ENCODE measurements around the gene EP400.
A peak's percentile ranks its signal among the peaks of the same experiment; 100 is the strongest.

EP400 gene, protein sequence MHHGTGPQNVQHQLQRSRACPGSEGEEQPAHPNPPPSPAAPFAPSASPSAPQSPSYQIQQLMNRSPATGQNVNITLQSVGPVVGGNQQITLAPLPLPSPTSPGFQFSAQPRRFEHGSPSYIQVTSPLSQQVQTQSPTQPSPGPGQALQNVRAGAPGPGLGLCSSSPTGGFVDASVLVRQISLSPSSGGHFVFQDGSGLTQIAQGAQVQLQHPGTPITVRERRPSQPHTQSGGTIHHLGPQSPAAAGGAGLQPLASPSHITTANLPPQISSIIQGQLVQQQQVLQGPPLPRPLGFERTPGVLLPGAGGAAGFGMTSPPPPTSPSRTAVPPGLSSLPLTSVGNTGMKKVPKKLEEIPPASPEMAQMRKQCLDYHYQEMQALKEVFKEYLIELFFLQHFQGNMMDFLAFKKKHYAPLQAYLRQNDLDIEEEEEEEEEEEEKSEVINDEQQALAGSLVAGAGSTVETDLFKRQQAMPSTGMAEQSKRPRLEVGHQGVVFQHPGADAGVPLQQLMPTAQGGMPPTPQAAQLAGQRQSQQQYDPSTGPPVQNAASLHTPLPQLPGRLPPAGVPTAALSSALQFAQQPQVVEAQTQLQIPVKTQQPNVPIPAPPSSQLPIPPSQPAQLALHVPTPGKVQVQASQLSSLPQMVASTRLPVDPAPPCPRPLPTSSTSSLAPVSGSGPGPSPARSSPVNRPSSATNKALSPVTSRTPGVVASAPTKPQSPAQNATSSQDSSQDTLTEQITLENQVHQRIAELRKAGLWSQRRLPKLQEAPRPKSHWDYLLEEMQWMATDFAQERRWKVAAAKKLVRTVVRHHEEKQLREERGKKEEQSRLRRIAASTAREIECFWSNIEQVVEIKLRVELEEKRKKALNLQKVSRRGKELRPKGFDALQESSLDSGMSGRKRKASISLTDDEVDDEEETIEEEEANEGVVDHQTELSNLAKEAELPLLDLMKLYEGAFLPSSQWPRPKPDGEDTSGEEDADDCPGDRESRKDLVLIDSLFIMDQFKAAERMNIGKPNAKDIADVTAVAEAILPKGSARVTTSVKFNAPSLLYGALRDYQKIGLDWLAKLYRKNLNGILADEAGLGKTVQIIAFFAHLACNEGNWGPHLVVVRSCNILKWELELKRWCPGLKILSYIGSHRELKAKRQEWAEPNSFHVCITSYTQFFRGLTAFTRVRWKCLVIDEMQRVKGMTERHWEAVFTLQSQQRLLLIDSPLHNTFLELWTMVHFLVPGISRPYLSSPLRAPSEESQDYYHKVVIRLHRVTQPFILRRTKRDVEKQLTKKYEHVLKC (N-terminal part only)

DNA sequence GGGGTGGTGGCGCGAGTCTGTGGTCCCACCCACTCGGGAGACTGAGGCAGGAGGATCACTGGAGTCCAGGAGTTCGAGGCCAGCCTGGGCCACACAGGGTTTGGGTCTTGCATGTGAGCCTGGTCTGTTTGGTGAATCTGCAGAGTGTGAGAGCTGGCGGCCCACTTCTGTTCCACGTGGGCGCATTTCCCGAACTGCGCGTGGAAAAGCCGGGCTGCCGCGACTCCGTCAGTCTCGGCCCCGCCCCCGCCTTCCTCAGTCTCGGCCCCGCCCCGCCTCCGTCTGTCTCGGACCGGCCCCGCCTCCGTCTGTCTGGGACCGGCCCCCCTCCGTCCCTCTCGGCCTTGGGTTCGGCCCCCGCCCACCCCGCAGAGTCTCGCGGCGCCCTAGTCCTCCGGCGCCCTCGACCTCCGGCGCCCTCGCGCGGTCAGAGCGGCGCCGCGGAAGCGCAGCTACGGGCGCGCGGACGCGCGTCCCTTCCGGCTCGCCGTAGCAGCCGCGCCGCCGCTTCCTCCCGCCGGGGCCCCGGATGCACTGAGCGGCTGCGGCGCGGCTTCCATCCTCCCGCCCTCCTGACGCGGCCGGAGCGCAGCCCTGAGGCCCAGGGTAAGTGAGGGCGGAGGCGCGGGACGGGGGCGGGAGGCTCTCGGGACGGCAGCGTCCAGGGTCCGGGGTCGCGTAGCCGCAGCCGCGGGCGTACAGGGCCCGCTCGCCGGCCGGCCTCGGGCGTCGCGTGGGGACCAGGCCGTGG lies at the start of gene EP400:
TSS of gene EP400 (plus strand) at position 512 of the 751 bp plus-strand sequence. CDS start 10,678 bp downstream, outside the sequence.
- peak; percentile 94 for DNase-seq

DNA sequence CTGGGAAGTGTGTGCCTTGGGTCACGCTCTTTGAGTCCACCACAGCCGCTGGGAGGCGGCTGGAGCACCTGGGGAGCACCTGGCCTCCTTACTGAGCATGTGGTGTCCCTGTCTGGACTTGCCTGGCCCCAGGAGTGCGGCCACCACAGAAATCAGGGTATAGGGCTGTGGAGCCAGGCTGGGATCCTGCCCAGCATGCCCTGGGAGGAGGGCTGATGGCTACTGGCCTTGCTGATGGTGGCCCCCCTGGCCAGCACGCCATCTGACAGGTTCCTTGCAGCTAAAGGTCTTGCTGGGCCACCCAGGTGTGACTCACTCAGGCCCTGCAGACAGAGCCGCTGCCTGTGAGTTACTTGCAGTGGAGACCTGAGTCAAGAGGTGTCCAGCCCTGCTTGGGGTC lies 49.3 kb upstream of the EP400 start:
- no peak for DNase-seq

DNA sequence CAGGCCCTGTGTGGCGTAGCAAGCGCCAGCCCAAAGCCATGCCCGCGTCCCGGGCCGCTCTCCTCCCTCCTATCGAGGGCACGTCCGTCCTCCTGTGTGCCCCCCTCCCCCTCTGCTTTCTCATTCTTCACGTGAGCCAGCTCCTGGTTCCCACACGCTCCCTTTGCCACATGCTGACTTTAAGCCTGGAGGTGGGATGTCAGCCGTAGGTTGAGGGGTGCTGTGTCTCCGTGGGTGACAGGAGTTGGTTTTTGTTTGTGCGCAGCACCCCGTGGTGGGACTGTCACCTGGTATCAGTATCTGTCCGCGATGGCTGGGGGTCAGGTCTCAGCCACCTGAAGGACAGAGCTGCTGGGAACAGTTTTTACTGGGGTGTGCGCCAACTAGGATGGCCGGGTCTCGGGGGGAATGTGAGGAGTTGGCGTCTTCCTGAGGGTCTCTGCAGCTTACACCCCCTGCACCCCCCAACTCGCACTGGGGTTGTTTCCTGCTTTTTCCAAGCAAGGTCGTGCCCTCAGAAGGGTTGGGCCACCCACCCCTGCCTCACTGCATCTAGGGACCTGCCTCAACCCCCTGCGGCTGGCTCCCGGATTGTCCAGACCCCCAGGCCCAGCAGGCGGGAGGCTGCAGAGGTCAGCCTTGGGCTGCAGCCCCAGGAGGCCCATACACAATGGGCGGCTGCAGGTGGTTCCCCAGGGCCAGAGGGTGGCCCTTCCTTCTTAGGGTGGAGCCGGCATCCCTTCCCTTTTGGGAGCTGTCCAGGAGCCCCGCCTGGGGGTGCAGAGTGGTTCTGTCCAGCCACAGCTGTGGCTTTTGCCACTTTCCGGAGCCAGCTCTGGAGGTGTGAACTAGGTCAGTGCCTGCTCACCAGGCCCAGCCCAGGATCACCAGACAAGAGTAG lies 48.1 kb upstream of the EP400 start:
- DNase-seq: no peak

DNA sequence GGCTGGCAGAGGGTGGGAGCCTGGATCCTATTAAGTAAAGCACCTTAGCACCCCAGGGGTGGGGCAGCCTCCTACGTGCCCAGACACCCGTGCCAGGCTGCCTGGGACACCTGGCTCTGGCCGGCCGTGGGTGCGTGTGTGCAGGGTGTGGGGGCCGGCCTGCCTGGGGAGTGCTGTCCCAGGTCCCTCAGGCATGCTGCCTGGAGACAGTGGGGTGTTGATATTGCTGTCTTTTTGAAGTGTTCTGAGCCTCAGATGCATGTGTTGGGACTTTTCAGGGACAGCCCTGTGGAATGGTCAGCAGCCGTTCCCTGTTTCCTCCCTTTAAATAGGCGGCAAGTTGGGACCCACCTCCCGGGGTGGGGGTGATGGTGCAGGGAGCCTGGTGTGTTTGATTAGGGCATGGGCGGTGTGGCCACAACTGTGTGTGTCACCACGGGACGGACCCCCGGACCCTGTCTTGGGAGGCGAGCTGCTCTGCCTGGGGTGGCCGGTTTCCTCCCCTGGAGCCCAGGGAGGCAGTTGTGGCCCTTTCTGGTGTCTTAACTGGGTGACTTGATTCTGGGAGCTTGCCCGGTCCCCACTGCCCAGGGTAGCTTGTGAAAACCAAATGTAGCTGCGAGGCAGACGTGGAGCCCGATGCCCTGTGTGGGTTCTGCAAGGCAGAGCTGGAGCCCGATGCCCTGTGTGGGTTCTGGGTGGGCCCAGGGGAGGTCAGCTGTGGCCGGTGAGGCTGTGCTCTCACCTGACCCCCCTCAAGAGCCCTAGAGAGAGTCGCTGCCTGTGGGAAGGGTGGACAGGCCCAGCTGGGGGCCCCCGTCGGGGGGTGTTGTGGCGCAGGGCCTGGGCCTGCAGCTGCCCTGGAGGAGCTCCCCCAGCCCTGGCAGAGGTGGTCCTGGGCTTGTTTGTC lies 47.2 kb upstream of the EP400 start:
- DNase-seq: no peak

DNA sequence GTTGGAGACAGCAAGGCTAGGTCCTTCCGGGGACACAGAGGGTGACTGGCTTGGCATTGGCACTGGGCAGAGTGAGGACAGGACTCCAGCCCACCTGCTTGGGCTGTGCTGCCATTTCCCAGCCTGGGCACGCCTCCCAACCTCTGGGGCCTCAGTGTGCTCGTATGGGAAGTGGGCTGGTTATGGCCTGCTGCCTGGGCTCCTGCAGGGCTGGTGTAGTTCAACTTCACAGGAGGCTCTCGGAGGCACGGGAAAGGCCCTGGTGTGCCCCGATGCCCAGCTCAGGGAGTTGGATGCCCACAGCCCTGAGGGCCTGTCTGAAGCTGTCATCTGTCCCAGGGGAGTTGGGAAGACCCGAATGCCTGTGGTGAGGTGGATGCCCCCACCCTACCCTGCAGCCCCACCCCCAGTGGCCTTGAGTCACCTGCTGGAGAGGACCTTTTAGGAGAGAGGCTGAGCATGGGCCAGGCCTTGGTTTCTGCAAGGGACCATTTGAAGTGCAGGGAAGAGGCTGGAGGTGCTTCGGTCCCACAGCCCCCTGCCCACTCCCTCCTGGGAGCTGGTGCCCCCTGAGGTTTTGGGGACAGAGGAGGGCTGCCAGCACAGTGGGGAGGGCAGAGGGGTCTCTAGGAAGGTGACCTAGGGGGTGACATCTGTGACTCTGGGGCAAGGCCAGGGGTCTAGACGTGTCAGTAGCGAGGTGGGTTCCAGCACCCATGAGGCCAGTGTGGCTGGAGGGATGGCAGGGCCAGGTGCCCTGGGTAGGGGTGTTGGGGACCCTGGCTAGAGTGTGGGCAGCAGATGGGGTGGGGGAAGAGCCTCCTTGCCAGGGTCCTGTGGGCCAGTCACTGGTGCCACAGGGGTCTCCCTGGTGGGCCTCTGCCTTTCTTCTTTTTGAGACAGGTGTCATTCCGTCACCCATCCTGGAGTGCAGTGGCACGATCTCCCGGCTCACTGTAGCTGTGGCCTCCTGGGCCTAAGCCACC lies 46.2 kb upstream of the EP400 start:
- DNase-seq: no peak

DNA sequence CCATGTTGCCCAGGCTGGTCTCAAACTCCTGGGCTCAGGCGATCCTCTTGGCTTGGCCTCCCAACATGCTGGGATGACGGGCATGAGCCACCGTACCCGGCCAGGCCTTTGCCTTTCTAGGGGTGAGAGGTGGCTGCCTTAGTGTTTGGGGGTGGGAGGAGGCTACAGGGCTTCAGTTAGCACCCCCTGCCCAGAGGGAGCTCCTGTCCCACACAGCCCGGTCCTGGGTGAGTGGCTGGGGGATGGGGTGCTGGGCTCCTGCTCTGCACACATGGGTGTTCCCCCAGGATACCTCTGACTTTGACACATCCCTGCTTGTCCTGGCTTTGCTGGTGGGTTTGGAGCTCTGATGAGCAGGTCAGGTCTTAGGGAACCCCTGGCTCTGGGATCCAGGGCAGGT lies 45.4 kb upstream of the EP400 start:
- no peak for DNase-seq

DNA sequence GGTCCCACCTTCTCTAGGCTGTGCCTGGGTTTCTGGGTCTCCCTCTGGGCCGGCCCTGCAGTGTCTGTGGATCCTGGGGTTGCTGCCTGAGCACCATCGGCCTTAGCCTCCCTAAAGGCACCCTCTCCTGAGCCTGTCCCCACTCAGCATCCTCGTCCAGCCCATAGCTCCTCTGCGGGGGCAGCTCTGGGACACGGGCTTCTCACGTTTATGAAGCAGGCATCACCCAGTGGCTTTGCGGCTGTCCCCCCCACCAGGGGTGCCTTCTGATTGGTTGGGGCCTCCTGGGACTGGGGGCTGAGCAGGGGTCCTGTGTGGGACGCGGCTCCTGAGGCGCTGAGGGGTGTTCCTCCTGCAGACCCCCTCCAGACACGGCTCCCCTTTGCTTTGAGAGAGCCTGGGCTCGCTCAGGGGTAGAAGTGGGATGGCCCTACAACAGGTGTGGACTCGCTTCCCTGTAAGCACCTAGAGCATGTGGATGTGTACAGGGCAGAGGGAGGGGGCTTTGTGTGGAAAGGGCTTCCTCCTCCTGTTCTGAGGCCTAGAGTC lies 44.6 kb upstream of the EP400 start:
- no peak for DNase-seq

DNA sequence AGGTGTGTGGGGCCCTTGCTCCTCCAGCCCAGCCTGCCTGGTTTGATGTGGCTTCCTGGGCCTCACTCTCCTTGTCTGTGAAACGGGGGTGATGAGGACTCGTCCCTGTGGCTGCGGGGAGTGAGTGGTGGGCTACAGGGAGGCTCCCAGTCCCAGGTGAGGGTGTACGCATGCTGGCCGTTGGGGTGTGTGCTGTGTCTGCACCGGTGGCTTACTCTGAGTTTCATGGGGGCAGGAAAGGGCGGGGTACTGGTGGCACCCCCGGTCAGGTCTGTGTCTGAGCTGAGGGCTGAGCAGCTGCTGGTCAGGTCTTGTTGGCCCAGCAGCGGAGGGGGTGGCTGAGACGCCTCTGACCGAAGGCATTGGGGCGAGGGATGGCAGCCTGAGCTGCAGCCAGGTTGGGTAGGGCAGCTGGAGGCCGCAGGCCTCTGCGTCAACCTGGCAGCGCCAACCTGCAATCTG lies 44.1 kb upstream of the EP400 start:
- DNase-seq: no peak

DNA sequence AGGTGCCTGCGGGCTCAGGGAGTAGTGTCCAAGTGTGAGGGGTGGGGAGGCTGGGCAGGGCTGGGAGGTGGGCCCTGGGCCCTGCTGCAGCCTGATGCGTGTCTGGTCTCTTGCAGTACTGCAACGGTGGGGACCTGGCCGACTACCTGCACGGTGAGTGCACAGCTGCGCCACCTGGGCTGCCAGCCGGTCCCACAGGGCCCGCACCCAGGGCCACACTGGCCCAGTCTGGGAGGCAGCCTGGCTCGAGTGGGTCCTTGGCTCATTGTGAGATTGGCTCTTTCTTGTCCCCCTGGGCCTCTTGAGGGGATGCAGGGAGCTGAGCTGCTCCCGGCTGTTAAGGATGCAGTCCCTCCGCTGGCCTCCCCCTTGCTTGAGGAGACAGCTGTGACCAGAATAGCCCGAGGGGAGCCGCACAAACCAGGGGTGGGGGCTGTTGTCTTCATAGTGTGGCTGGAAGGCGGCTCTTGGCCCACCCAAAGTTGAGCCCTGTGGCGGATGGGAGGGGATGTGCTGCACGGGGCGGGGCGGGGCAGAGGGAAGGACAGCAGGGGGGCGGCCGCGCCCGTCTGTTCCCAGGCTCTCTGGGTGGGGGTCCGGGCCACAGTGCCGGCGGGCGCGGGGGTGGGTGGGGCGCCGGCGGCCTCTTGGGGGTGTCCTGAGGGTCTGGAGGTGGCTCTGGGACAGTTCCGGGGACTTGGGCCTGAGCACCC lies 42.2 kb upstream of the EP400 start:
- DNase-seq: no peak

DNA sequence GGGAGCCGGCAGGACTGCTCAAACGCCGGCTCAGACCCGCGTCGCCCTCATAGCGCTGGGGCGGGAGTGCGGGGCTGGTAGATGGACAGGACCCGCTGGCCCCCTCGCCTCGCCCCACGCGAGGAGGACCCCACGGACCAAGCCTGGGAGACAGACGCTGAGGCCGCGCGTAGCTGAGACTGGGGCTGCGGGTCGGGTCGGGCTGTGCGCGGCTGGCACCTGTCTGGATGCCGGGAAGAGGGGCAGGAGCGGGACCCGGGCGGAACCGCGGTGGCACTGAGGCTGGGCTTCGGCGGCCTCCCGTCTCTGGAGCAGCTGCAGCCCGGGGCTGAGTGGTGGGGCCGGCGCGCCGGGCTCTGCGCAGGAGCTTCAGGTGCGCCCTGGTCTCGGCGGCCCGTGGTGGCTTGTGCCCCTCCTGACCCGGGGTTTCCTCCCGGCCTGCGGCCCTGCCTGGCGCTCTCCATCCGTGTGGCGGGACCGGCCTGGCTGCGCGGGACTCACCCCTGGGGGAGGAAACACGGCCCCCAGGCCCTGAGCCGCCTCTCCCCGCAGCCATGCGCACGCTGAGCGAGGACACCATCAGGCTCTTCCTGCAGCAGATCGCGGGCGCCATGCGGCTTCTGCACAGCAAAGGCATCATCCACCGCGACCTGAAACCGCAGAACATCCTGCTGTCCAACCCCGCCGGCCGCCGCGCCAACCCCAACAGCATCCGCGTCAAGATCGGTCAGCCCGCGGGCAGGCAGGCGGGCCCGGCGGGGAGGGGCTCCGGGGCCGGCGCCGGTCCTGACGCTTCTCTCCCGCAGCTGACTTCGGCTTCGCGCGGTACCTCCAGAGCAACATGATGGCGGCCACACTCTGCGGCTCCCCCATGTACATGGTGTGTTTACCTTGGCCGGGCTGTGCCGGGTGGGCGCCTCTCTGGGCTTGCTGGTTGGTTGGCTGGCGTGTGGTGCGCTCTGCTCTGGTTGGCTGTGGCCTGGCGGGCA lies 41.4 kb upstream of the EP400 start:
- DNase-seq: no peak

DNA sequence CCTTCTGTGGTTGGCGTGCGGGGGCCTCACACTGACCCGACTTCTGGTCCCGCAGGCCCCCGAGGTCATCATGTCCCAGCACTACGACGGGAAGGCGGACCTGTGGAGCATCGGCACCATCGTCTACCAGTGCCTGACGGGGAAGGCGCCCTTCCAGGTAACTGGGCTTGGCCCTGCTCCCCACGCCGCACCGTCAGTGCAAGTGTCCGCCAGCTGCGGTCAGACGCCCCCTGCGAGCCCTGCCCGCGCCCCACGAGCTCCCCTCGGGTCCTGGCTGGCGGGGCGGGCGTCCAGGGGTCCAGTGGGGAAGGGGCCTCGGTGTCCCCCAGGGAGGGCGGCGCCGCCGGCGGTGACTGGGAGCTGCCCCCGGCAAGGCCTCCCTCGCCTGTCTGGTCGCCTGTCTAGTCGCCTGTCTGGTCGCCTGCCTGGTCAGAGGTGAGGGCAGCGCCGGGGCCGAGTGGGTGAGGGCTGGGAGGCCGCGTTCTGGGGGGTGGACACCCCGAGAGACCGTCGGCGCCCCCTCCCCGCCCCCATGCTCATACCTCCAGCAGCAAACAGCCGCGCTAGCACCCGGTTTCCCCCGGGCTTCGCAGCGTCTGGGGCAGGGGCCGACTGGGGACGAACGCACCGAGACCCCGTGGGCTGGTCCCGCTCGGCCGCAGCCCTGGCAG lies 40.5 kb upstream of the EP400 start:
- no peak for DNase-seq

DNA sequence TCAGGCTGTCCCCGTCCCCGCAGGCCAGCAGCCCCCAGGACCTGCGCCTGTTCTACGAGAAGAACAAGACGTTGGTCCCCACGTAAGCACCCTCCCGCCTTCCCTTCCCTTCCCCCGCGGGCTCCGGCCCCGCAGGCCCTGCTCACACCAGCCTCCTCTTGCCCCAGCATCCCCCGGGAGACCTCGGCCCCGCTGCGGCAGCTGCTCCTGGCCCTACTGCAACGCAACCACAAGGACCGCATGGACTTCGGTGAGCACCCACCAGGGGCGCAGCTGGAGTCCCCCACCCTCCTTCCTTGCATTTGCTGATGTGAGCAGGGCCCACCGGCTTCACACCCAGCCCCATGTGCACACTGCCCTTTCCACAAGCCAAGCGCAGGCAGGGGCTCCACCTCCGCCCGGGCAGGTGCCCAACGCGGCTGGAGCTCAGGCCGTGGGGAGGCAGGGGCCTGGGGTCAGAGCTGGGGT lies 40.0 kb upstream of the EP400 start:
- no peak for DNase-seq

DNA sequence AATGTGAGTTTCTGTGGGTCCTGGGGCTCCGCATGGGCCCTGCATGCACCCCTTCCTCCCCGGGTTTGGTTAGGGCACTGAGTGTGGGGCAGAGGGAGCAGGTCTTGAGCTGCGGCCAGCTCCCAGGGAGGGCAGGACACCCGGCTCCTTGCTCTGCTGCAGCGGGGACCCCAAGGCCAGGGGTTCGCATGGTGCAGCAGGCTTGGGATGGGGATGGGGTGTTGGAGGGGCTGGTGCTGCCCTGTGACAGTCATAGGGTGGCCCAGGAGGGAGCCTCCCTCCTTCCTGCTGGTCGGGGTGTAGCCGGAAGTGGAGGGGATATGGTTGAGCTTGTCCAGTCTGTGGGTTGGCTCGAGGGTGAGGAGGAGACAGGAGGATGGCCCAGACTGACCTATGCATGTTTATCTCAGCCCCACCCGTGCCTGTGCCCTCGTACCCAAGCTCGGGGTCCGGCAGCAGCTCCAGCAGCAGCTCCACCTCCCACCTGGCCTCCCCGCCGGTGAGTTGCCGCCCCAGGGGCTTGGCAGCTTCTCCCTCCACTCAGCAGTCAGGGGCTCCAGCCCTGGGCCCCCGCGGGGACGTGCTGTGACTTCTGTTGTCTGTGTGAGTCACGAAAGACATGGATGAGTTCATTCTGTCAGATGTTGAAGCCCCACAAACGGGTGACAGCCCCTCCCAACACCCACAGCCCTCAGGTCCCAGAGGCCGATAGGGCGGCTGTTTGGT lies 39.3 kb upstream of the EP400 start:
- DNase-seq: no peak

DNA sequence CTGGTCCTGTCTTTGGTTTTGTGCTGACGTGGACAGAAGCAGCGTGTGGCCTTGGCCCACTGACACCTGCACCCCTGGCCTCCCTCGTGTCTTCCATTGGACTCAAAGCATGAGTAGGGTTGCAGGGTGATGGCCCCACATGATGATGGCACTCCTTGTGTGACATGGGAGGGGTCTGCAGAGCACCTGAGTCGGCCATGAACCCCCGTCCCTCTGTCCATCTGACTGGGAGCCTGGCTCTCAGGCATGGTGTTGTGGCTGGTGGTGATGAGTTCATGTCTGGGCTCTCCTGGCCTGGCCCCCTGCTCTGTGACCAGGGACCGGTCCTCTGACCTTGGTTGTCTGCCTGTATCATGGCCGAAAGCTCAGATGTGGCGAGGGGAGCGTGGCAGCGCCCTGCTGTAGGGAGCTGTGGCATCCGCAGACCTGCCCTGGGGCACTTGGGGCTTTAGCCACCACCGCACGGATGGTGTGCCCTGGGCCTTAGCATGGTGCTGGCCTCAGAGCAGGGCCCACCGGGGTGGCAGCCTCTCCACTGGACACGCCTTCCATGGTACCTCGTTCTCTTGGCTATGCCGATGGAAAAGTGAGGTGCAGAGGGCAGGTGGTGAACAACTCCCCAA lies 38.6 kb upstream of the EP400 start:
- no peak for DNase-seq

Data from RPMI8226 (cell line).